Germinal center (tissue), 1 donor: ENCODE measurements around the gene AFF3.

Source experiments
- DNase-seq: peaks from one replicate; pipeline ENCODE4 v3.0.0; 2012; ENCODE audit warnings: mixed read lengths, low spot score

The AFF3 gene

DNA sequence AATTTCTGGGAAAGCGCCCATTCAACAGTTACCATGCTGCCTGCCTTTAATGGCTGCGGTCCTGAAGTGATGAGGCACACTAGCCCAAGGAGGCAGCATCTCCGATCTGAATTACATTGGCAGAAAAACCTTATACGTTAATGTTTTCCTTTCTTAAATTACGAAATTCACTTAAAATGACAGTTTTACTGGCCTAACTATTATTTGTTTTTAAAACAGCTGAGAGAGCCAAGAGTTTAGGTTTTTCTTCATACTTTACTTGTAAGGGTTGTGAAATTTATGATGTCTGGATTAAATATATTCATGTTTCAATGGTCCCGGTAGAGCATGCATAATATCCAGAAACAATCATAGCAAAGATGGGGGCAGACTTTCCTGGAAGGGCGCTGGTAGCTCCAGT lies 537.4 kb downstream of the AFF3 start:
- DNase-seq, result no peak

DNA sequence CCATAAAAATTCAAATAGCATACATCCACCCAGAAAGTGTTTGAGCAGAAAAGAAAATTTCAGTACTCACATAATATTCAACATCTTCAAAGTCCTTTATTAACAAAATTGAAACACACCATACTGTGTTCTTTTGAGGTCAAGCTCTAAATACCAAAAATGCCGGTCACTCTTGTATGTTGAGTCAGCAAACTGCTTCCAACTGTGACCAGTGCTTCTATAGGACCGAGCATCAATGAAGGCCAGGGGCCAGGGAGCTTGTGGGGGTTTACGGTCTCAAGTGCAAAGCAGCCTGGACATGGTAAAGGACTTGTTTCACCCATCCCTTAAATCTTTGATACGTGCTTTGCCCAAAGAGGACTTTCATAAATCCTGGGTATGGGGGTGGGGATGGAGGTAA lies 539.9 kb downstream of the AFF3 start:
- no peak for DNase-seq

DNA sequence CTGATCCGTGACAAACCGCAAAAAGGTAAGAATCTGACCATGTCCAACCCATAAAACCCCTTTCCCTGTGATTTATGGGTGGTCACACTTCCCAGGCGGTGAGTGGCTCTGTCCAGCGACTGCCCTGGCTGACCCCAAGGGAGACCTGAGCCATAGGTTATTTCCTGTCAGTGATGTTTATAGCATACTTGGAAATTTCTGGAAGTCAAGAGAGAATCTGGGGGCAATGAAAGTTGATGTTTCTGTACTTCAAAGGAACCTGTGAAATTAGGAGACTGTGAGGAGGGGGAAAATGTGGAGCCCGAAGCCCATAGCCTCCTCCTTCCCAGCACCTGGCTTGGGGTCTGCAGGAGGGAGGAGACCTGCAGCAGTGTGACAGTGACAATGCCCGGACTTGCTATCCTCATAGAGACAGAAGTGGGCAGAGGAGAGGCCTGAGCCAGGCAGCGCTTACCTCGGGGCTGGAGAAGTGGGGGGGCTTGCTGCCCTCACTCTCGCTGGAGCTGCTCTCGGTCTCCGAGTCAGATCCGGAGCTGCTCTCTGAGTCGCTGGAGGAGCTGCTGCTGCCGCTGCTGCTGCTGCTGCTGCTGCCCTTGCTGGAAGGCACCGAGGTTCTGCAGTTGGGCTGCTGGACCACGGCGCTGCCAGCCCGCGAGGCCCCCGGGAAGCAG lies 541.3 kb downstream of the AFF3 start:
- no peak for DNase-seq

DNA sequence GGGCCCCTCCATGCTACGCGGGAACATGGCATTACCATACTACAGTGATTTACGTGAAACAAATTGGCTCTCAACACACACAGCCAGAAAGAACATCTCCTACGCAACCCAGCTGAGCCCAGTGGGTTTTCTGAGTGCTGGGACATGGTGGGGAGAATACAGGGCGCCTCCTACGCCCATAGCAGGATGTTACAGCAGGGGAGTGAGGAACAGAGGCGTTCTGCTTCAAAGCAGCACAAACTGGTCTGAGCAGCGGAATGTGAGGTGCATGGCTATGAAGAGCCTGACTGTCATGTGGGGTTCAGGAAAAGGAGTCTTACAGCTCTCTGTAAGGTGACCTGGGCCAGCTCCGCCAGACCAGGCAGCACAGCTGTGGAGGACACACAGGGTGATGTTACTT lies 543.9 kb downstream of the AFF3 start:
- DNase-seq, result no peak

DNA sequence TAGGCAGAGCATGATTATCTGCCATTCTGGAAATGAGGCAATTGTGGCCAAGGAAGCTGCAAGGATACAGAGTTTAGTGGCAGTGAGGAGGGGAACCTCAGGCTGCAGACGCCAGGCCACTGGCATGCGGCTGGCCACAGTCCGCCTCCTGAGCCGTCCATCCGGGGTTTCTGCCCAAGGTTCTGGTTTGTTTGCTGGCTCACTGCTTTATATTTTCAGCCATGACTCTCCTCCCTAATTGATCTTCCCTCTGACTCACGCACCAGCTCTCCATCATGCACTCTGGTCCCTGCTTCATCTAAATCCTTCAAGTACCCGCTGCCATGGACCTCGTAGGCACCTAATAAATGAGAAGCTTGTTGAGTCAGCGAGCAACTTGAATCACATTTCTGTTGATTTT lies 544.8 kb downstream of the AFF3 start:
- no peak for DNase-seq

DNA sequence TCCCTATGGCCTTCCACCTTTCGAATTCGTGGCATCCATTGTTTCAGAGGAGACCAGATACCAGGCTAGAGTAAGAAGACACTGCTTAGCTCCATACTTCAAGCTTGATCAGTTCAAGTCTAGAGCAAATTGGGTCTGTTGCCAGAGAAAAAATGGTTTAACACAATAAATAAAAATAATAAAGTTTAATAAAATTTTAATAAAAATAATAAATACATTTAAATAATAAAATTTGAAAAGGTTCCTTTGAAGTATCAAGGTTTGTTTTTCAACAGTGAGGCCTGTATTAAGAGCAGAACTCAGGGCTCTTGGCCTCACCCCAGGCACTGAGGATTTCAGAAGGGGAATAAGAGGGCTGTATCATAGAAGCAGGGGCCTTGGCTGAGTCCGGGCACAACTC lies 547.0 kb downstream of the AFF3 start:
- DNase-seq, result no peak

DNA sequence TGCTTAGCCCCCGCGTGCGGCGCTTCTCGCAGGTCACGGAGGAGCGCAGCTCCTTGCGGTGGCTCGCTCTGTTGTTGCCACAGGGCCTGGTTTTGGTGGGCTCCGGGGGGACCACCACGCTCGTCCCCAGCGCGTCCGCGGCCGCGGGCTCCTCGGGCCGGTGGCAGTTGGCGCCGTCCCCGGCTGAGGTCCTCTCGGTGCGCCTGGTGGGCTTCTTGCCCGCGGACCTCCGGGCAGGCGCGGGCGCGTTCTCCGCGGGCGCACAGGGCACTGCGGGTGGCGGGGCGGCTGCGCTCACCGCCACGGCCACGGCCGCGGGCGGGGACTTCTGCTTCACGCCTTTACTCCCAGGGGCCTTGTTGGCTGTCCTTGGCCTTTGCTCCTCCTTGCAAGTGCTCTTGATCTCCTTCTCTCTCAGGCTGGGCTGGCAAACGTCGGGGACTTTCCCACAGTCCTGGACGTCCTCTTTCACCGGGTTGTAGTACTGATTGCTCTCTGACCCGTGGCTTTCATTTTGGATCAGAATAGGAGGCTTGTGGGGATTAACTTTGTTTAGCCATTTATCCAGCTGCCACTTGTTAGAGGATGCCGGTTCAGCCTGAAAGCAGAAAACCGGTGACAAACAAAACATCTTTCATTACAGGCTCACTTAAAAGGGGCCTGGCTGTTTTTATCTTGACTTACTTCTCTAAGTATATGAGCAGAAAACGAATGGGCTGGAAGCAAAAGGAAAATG lies 548.5 kb downstream of the AFF3 start:
- no peak for DNase-seq

DNA sequence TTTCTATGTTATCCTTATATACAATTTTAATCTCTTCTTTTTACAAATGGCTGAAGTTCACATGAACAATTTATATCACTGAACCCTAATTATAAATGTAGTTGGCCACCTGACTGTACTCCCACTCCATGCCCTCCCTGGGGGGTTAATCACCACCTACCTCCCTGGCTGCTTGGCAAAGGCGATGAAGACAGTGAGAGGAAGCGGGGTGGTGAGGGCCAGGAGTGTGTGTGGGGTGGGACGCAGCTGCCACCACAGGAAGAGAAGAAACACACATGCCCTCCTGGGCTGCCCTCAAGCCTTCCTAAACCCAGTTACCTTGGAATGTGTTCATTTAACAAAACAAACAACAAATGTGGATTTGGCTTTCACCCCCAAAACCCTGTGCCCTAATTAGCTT lies 565.6 kb downstream of the AFF3 start:
- DNase-seq, result no peak

DNA sequence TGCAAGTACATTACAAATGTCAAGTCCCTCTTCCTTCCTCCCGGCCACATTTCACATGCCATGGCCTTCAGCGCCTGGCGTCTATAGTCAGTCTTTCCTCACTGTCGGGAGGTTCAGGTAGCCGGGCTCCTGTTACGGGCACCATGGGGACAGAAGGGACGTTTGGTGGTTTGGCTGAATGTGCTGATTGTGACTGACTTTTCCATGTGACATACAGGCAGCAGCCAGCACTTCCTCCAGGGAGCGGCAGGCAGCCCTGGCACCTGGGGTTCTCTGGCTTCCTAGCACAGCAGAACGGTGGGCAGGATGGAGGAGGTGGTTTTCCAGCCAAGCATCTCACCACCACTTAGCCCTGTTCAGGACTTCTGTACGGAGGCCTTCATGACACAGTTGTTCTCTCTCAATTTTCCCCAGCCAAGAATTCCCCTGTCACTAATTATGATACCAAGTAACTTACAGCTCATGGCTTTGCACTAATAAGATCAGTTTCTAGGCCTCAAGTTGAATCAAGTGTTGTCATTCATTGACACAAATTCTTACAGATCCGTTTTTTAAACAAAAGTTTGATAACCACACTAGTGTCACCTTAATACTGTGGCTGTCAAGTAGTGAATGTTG lies 568.6 kb downstream of the AFF3 start:
- no peak for DNase-seq

DNA sequence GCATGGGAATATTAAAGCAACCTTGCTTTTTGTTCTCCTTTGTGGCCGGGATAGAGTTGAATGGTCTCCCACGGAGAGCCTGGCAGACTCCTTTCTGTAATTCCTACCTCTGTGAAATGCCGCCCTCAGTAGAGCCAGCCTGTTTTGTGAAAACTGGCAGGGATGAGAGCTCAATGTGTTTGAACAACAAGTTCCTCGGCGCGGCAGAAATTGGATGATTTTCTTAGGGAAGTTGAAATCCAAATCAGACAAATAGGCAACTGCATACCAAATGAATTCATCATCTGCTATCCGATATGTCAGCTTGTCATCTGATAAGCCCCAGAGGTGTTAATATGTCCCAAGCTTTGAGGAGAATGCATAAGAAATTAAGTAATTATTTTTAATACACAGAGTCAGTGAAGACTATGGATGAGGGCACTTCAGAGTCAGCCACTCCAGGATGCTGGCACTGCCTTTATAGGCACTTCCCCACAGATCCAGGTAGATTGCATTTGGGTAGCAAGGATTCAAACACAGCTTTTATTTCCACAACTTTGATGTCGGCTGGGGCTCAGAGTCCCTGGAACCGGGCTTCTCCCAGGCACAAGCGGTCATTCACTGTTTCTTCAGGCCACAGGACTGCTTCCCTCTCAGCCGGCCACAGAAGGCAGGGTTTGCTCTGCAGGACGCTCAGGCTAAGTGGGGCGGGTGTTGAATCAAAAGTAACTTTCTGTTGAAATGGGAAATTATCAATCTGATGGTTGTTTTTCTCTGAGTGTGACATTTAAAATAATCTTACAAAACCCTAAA lies 569.8 kb downstream of the AFF3 start:
- no peak for DNase-seq

DNA sequence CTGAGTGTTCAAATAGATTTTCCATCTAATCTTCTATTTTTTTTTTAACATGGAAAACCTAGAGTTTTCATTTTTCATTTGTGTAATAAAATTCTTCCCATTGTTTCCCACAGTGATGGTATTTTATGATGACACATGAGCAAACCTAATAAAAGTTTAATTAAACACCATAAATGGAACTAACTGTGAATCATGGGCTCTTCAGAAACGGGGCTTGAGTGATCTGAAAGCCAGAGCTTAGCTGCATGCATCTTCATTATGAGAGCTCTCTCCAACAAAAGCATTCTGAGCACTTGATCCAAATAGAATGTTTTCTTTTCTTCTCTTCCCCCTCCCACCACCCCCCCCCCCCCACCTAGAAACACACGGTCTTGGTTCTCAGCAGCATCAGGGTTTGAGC lies 570.4 kb downstream of the AFF3 start:
- no peak for DNase-seq

DNA sequence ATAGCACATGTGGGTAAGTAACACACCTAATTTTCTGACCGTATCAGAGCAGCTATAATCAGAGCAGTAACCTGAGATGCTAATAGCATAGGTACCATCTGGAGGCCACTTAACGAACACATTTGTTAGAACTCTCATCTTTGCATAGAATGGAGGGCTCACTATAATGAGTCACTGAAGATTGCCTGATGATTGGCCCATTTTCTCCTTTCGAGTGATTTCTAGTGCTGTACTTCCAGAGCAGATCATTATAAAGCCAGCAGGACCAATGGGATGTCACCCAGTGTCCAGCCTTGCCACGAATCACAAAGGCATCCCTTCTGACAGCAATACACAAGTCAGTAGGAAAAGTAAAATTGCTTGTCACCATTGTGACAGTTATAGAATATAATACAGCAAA lies 570.9 kb downstream of the AFF3 start:
- DNase-seq, result no peak

DNA sequence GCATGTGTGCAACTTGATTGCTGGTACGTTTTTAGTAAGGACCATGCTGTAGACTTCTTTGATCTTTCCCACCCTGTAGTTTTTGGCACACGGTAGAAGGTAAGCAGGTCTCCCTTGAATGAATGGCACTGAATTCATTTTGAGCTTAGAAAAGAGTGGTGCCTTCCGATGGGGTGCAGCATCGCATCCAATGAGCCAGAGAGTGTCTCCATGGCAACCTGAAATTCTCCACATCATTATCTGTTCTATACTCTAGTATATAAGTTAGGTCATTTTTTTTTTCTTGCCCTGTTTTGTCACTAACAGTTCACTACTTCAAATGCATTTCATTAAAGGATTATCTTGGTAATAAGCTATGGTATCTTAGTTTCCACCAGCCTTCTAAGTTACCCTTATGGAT lies 571.4 kb downstream of the AFF3 start:
- DNase-seq, result no peak

DNA sequence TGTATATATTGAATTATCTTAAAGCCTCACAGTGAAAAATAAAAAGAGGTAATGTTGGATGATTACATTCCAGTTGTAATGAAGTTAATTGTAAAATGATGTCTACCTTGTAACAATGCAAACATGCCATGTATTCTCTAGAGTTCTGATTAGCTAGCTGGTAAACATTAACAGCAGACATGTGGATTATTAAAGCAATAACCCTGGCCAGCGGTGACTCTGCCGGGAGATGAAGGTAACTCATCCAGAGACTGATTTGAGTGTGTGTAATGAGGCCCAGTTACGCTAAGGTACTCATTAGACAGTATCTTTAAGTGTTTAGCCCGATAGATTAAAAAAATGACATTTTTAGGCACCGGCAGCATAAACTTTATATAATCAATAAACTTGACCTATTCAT lies 573.0 kb downstream of the AFF3 start:
- DNase-seq, result no peak

DNA sequence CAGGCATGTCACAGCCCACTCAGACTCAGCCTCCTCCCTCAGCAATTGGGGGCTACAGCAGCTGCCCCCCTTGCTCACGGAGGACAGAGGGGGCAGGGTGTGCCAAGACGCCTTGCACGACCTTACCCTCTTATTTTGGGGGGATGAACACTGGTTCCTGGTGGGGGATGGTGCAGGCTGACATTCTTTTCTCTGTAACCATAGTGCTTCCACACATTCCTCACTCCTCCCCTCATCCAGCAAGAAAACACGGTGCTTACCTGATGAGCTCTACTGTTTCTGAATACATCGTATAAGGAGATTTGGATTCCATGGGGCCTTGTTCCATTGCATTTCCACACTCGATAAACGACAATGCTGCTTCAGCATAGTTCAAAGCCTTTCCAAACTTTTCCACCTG lies 577.2 kb downstream of the AFF3 start:
- DNase-seq, result no peak

DNA sequence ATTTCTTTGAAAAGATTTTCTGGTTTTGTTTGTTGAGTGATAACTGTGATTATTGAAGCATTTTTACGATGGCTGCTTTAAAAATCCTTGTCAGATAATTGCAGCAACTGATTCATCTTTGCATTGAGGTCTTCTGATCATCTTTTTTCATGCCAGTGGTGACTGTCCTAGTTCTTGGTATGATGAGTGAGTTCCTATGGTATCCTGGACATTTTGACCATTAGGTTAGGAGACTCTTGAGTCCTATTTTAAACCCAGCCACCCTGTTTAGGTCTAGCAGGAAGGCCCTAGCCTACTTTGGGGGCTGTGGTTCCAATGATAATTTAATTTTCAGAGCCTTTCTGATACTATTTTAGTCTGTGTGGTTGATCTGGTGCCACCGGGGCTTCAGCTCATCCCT lies 579.9 kb downstream of the AFF3 start:
- DNase-seq, result no peak

DNA sequence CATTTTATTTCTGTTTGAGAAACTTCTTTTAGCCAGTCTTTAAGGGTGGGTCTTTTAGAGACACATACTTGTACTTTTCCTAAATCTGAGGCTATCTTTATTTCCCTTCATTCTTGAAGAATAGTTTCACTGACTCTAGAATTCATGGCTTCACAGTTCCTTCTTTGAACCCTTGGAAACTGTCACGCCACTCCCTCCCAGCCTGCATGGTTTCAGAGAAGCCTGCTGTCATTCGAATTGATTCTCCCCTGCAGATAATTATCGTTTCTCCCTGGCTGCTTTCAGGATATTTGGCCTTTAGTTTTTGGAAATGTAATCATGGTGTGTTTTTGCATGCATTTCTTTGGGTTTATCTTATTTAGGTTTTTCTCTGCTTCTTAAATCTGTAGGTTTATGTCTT lies 580.6 kb downstream of the AFF3 start:
- no peak for DNase-seq

DNA sequence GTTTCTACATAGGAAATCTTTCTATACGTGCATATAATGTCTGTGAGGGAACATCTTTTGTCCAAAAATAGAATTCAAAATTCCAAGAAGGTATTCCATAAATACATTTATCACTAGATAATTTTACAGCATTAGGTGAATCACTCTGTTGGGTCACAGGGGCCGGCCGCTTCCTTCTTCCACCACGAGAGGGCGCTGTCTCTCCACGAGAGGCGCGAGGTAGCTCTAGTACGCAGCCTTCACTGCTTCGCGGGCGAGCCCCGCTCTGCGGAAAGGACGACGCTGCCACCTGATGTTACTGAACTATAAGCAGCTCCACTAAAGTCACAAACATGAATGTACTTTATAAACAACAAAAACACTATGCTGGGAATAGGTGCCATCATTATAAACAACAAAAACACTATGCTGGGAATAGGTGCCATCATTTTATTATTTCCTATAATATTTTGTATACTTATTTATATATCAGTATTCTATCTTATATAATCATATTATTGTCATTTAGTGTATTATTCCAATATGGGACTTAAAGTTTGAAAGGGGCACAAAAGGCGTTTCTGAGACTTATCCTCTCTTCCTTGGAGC lies 583.2 kb downstream of the AFF3 start:
- DNase-seq, result peak; percentile 83

DNA sequence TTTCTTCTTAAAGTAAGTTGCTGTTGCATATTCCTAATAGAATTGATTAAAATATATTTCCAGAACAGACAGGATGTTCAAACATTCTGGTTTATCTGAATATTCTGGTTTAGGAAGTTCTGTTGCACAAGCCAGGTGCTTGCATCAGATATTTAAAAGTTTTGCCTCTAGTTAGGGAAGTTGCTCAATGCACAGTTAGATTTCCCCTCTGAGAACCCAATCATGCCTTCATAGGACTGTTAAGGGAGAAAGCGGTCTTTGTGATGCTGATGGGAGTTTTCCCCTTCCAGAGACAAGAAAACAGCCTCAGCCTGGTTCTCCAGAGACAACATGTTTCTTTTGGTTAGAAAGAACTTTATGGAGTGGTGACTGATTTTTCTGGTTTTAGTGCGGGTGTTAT lies 587.0 kb downstream of the AFF3 start:
- DNase-seq, result no peak

DNA sequence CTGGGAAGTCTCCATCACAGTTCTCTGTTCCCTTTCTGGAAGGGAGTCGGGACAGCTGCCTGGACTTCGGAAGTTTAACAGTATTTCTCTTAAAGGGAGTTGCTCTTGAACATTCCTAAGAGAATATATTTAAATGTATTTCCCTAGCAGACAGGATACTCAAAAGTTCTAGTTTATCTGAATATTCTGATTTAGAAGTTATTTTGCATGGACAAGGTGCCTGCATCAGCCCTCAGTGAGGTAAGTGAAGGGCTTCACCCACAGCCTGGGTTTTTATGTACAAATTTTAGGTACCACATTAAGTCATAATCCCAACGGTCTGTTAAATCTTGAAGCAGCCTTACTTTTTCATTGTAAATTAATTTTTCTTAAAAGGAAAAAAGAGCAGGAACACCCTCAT lies 587.5 kb downstream of the AFF3 start:
- no peak for DNase-seq

DNA sequence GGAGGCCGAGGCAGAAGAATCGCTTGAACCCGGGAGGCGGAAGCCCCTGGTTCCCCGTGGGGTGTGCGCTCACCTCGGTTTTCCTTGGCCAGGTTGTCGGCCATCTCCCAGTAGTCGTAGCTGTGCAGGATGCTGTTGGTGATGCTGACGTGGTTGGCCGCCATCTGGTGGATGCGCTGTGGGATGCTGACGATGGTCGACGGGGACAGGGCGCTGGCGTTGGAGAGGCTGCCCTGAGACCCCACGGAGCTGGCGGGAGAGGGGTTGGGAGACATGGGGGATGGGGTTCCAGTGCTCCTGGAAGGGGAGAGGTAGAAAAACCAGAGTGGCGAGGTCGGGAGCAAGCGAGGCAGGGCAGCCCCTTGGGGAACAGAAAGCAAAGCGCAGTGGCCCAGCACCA lies 588.2 kb downstream of the AFF3 start:
- DNase-seq, result no peak

DNA sequence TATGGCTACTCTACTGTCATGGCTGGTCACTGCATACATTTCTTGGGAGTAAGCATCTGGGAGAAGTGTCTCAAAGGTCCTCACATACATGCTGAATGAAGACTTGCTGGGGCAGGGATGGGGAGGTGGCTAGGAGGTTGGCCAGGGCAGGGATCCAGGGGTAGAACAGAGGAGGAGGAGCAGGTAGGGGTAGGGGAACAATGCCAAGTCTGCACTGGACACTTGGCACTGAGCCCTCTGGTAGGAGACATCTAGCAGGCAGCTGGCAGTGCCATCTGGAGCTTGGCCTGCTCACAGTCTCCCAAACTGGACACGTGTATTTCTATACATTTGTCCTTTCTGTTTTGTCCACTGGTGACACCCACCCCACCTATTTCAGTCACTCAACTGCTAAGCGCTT lies 589.9 kb downstream of the AFF3 start:
- no peak for DNase-seq

DNA sequence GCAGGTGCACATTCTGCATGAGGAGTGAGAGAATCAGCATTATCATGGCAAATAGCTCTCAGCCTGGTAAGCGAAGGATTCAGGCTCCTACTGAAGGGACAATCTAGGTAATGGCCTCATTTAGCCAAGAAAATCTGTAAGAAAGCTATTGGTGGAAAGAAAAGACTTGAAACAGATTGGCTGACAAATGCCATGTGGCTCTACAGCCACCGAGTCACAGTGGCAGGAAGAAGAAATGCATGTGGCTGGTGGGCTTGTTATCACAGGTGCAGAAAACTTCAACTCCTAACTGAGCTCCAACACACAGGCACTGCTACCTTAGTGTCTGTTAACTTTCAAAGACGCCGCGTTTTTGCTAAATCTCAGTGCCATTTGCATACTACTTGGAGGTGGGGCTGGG lies 592.0 kb downstream of the AFF3 start:
- no peak for DNase-seq
